Hepatocyte (in vitro differentiated cells): Measurements from ENCODE around the gene IFNA13. TPM values are rescaled to one million over a fixed set of nuclear protein-coding genes. Genes with fewer than 3 reads are reported as not detected.

Experiments
- DNase-seq: peaks from one replicate; pipeline ENCODE4 v3.0.0-alpha.2; 2016; ENCODE audit warnings: low spot score
- H2AFZ ChIP-seq: fragments of 200-600 bp; sonication (generic); 2 replicates; pipeline ENCODE4 v1.6.0; 2016; ENCODE audit warnings: antibody characterized with exemption, mild to moderate bottlenecking
- H3K27ac ChIP-seq: fragments of 200-600 bp; sonication (generic); 2 replicates; pipeline ENCODE4 v1.5.1; 2016; ENCODE audit warnings: mild to moderate bottlenecking
- H3K27me3 ChIP-seq: fragments of 200-600 bp; sonication (generic); 2 replicates; pipeline ENCODE4 v1.6.1; 2016
- H3K36me3 ChIP-seq: fragments of 200-600 bp; sonication (generic); replicated peaks from 2 replicates; pipeline ENCODE4 v1.5.1; 2016; ENCODE audit warnings: low read depth; ENCODE audit not compliant: insufficient read depth
- H3K4me1 ChIP-seq: fragments of 200-600 bp; sonication (generic); 2 replicates; pipeline ENCODE4 v1.5.1; 2016; ENCODE audit warnings: mild to moderate bottlenecking, moderate library complexity; ENCODE audit not compliant: insufficient read depth
- H3K4me2 ChIP-seq: fragments of 200-600 bp; sonication (generic); 2 replicates; pipeline ENCODE4 v1.6.0; 2016
- H3K4me3 ChIP-seq: fragments of 200-600 bp; sonication (generic); 2 replicates; pipeline ENCODE4 v1.5.1; 2016; ENCODE audit warnings: mild to moderate bottlenecking
- H3K79me2 ChIP-seq: fragments of 200-600 bp; sonication (generic); 2 replicates; pipeline ENCODE4 v1.6.0; 2017; ENCODE audit warnings: mild to moderate bottlenecking
- H3K9me2 ChIP-seq: fragments of 200-600 bp; sonication (generic); replicated peaks from 2 replicates; pipeline ENCODE4 v1.6.0; 2017; ENCODE audit warnings: mild to moderate bottlenecking; ENCODE audit not compliant: insufficient read depth
- H3K9me3 ChIP-seq: fragments of 200-600 bp; sonication (generic); 2 replicates; pipeline ENCODE4 v1.5.1; 2016; ENCODE audit warnings: low read depth, mild to moderate bottlenecking
- H4K20me1 ChIP-seq: fragments of 200-600 bp; sonication (generic); 2 replicates; pipeline ENCODE4 v1.6.0; 2016; ENCODE audit warnings: mild to moderate bottlenecking; ENCODE audit not compliant: insufficient read depth, poor library complexity, severe bottlenecking
- CTCF ChIP-seq: fragments of 200-600 bp; sonication (generic); IDR thresholded peaks from 2 replicates; pipeline ENCODE4 v1.5.1; 2016; ENCODE audit warnings: antibody characterized with exemption, mild to moderate bottlenecking; ENCODE audit not compliant: poor library complexity
- EZH2 ChIP-seq: fragments of 200-600 bp; sonication (generic); IDR thresholded peaks from 2 replicates; pipeline ENCODE4 v1.6.1; 2016; ENCODE audit warnings: antibody characterized with exemption, mild to moderate bottlenecking, borderline replicate concordance
- EZH2phosphoT487 ChIP-seq: fragments of 200-600 bp; sonication (generic); IDR thresholded peaks from one replicate; pipeline ENCODE4 v1.6.1; 2018; ENCODE audit warnings: antibody characterized with exemption, mild to moderate bottlenecking, low read depth, moderate library complexity; ENCODE audit not compliant: unreplicated experiment, severe bottlenecking
- WGBS: methylation state at CpG from one replicate; pipeline ENCODE4 v1.1.6; 2016; ENCODE audit warnings: low lambda C conversion rate; ENCODE audit errors: missing lambda C conversion rate; 5-methylcytosine and 5-hydroxymethylcytosine counted together
- polyA plus RNA-seq: library from polyadenylated mRNA; unstranded; fragments of >200 nt; fragmentation: Nextera tagmentation; extraction: Ambion mirVana; gene quantifications from 2 replicates; pipeline ENCODE4 v1.2.1, GENCODE V29; 2016
- total RNA-seq: library from RNA; depleted of rRNA; stranded (reverse); fragments of >200 nt; gene quantifications from 2 replicates; pipeline ENCODE4 v1.2.3, GENCODE V29; 2014

Gene IFNA13
- total and polyA plus RNA-seq, 2 experiments from 2014 or later = not detected

DNA sequence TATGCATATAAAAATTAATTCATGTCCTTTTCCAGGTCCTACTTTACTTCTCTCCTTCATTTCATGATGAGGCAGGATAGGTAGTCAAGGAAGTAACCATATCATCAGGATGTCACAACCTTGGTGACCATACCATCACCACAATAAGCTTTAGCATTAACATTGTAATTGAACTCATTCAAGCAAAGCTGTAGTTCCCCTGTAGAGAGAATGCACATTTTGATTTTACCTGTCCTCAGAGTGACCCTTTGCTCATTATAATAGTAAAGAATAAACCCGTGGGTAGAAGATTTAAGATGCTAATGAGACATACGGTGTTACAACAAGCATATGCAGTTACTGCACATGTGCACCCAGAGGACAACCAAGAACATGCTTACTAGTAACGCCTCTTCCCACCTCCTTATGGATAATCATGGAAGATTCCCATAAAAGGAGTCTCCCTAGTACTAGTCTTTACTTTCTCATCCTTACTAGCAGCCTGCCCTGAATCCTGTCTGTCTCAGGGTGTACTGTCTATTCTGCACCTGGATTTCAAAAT lies 19.4 kb downstream of the IFNA13 start:
- H3K4me3 ChIP-seq = no peak overlapping the region

GRCh38 chr9:21340735-21341134 lies 27.1 kb downstream of the IFNA13 start:
- Histone ChIP-seq H4K20me1 (no peaks in the 10 kb centered on the region), H3K4me1 (no peaks in the 10 kb centered on the region), H3K27me3 (peaks cover 6% of the 10 kb centered on the region), H3K4me2 (no peak overlapping the region), H3K36me3 (no peaks in the 10 kb centered on the region), H3K4me3 (no peak overlapping the region), H3K9me2 (no peaks in the 10 kb centered on the region), H3K27ac (no peak overlapping the region), H3K9me3 (no peaks in the 10 kb centered on the region), H3K79me2 (peaks cover under 1% of the 10 kb centered on the region), H2AFZ (no peak overlapping the region)
- WGBS = 89% methylated on average over 4 of the region's 4 CpGs
- TF ChIP-seq EZH2 (no peak), CTCF (no peak), EZH2phosphoT487 (no peak)
- DNase-seq = no peak

More for the DNA sequence above, 19.4 kb downstream of the IFNA13 start:
- Histone ChIP-seq H3K4me1 (no peaks in the 10 kb centered on the region), H3K27me3 (no peaks in the 10 kb centered on the region), H3K36me3 (no peaks in the 10 kb centered on the region), H3K9me3 (no peaks in the 10 kb centered on the region), H4K20me1 (no peaks in the 10 kb centered on the region), H3K4me2 (no peak overlapping the region), H3K79me2 (no peaks in the 10 kb centered on the region), H3K27ac (no peak overlapping the region), H2AFZ (no peak overlapping the region), H3K9me2 (no peaks in the 10 kb centered on the region)
- TF ChIP-seq EZH2phosphoT487 (no peak), CTCF (no peak), EZH2 (no peak)
- no peak for DNase-seq
- 60% methylated on average over 3 of the region's 3 CpGs for WGBS

DNA sequence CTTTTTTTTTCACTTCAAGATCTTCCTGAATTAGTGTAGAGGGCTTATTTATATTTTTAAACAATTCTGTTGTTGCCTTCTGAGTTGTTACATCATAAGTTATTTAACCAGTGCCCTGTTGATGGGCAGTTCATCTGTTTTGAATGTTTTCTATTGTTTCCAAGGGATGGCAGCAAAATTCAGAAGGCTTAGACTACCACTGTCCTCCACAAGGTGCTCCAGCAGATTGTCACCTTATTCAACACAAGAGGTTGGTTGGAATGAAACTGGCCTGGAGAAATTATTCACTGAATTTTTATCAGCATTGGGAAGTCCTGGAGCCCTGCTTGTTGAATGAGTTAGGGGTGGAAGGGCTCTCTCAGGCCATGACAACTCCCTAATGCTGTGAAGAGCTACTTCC lies 31.4 kb downstream of the IFNA13 start:
- TF ChIP-seq EZH2phosphoT487 = no peak
- no peak for TF ChIP-seq EZH2
- TF ChIP-seq CTCF = no peak
- Histone ChIP-seq H3K4me1 (peaks cover 26% of the 10 kb centered on the region), H3K9me3 (no peaks in the 10 kb centered on the region), H3K27me3 (peaks cover 6% of the 10 kb centered on the region), H3K4me2 (no peak overlapping the region), H3K27ac (no peak overlapping the region), H4K20me1 (peaks cover 28% of the 10 kb centered on the region), H2AFZ (no peak overlapping the region), H3K79me2 (peaks cover 41% of the 10 kb centered on the region), H3K36me3 (no peaks in the 10 kb centered on the region), H3K4me3 (no peak overlapping the region), H3K9me2 (no peaks in the 10 kb centered on the region)
- DNase-seq = no peak
